Measurements from ENCODE around the gene ELP1.

DNA sequence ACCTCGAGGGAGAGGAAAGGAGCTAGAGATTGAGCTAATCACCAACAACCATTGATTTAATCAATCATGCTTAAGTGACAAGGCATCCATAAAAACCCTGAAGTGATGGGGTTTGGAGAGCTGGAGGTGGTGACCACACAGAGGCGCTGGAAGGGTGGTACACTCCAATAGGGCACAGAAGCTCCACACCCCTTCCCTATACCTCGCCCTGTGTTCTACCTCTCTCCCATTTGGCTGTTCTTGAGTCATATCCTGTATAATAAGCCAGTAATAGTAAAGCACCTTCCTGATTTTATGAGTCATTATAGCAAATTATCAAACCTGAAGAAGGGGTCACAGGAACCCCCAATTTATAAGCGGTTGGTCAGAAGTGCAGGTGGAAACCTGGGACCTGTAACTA lies 96.4 kb downstream of the ELP1 start:
- no peak for TF ChIP-seq EGR1 (IDR thresholded peaks at IDR 0.05)
- TF ChIP-seq, protein P1, sequence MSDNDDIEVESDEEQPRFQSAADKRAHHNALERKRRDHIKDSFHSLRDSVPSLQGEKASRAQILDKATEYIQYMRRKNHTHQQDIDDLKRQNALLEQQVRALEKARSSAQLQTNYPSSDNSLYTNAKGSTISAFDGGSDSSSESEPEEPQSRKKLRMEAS (IDR thresholded peaks at IDR 0.05), result no peak
- TF ChIP-seq YY1 (IDR thresholded peaks at IDR 0.05; ENCODE audit: low read depth), result no peak
- TF ChIP-seq TEAD4 (IDR thresholded peaks at IDR 0.05), result no peak
- TF ChIP-seq RAD21 (IDR thresholded peaks at IDR 0.05; ENCODE audit: low read depth), result no peak
